HG02970 (cell line): ENCODE results near the gene CXorf58.

Experiments used
- ATAC-seq: cut with Tn5 transposase; IDR thresholded peaks from one replicate; pipeline ENCODE4 v1.9.1; 2021; ENCODE audit warnings: mild to moderate bottlenecking, moderate library complexity, moderate number of reproducible peaks; ENCODE audit not compliant: unreplicated experiment, low FRiP score

Gene CXorf58

DNA sequence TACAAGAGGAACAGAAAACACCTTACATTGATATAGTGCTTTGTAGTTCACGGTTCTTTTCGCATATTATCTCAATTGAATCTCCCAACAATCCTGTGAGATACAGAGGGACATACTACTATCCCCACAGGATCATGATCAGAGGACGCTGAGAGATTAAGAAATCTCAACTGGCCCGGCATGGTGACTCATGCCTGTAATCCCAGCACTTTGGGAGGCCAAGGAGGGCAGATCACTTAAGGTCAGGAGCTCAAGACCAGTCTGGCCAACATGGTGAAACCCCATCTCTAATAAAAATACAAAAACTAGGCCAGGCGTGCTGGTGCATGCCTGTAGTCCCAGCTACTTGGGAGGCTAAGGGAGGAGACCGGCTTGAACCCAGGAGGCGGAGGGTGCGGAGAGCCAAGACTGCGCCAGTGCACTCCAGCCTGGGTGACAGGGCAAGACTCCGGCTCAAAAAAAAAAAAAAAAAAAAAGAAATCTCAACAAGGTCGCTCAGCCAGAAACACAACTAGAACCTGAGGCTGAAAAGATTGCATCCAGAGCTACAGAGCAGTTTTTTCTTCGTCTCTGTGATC is 7.5 kb upstream of the CXorf58 start:
- no peak for ATAC-seq

DNA sequence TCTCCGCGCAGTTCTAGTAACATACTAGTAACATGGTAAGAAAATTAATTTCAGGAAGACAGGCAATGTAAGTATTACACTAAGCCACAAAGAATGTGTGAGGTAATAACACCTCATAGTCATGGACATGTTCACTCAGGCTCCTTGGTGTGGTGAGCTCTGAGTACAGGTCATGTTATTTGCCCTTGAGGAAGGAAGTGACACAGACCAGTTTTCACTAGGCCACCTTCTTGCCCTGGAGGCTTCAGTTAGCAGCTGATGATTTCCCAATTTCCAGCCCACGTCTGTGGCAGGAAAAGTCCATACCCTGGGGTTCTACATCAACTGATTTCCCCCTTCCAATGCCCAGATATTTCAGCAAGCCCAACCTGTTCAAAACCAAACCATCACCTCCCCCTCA is 6.7 kb upstream of the CXorf58 start:
- ATAC-seq = no peak

GRCh38 chrX:23901805-23902204 is 6.0 kb upstream of the CXorf58 start:
- no peak for ATAC-seq

GRCh38 chrX:23902419-23902818 is 5.4 kb upstream of the CXorf58 start:
- no peak for ATAC-seq

DNA sequence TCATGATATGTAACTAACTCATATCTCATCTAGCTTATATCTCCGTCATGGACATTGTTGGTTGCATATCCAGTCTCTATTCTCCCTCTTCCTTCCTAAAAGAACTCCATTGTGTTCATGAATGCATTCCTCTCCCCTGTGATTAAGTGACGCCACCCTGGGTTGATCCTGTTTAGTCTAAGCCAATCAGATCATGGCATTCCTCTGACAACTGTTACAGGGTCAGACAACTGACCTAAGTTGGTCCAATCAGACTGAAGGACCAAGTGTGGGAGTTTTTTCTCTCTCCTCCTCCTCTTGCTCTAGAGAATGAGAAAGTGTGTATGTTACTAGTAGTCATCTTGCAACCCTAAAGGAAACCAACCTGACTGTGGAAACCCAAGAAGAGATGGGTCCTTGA is 3.7 kb upstream of the CXorf58 start:
- ATAC-seq = no peak

- no peak for ATAC-seq
Observed at GRCh38 chrX:23907111-23907497, 702 bp upstream of the CXorf58 start.

DNA sequence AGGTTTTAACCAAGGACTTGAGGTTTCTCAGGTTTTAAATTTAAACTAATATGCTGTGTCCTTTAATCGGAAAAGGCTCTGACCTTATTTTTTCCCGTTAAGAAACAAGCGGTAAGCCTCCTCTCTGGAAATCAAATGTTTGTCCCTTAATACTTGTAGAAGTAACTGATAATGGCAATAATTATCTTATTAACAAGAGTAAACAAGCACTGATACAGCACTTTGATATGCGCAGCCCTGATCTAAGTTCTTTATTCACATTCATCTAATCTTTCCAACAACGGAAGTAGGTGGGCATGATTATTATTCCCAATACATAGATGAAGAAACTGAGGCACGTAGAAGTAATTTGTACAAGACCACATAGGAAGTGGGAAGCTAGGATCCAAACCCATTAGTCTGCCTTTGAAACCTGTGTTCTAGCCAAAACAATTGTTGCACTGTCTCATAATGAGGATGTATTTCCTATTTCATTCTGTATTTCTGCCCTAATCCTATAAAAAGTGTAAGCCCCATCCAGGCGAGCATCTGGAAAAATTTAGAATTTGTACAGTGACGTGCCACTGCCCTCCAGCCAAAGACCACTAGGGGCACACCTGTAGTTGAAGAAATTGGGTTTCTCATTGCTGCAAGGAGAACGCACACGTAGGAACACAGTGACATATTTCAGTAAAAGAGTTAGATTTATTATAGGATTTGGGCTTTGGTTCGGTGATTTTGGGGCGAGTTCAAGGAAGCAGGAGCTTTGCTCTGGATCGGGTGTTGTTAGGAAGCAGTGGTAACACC is 606 bp downstream of the CXorf58 start:
- ATAC-seq = no peak

- ATAC-seq = no peak
Observed at GRCh38 chrX:23911126-23911835, 3.5 kb downstream of the CXorf58 start.

DNA sequence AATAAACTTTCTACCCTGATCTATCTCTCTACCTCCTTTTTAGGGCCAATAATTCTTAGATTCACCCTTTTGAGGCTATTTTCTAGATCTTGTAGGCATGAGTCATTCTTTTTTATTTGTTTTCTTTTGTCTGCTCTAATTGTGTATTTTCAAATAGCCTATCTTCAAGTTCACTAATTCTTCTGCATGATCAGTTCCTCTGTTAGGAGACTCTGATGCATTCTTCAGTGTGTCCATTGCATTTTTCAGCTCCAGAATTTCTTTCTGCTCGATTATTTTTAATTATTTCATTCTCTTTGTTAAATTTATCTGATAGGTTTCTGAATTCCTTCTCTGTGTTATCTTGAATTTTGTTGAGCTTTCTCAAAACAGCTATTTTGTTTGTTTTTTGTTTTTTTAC is 11.3 kb downstream of the CXorf58 start:
- ATAC-seq = no peak

DNA sequence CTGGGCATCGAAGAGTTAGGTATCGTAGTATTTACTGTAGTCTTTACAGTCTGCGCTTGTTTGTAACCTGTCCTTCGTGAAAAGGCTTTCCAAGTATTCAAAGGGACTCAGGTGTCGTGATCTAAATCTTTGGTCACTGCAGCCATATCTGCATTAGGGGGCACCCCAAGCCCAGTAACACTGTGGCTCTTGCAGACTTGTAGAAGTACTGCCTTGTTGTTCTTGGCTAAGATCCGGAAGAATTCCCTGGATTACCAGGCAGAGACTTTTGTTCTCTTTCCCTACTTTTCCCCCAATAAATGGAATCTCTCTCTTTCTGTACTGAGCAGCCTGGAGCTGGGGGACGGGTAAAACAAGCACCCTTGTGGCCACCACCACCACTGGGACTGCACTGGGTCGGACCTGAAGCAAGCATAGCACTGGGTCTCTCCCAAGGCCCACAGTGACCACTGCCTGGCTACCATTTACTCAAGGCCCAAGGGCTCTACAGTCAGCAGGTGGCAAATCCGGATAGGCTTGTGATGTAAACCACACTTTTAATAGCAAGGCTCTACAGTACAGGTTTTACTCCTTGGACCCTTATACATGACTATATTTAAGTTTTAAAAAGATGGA is 12.0 kb downstream of the CXorf58 start:
- no peak for ATAC-seq

DNA sequence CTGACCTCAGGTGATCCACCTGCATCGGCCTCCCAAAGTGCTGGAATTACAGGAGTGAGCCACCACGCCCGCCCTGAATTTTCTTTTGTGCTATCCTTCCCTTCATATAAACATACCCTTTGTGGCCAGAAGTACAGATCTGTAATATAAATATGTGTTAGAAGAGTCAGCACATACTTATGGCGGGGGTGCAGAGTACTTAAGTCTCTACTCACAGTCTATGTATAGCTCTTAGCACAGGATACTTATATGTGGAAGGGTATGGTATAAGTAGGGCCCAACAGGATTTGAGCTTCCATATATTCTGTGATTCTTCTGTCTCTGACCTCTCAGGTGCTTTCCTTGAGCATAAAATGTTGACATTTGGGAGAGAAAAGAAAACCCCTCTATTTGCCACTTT is 18.2 kb downstream of the CXorf58 start:
- no peak for ATAC-seq

- ATAC-seq = no peak
Observed at GRCh38 chrX:23930894-23931604, 23.2 kb downstream of the CXorf58 start.

- ATAC-seq = no peak
Observed at GRCh38 chrX:23932046-23932445, 24.2 kb downstream of the CXorf58 start.

GRCh38 chrX:23935106-23935505 is 27.3 kb downstream of the CXorf58 start:
- no peak for ATAC-seq

GRCh38 chrX:23936180-23936579 is 28.4 kb downstream of the CXorf58 start:
- ATAC-seq = no peak

GRCh38 chrX:23937100-23937499 is 29.3 kb downstream of the CXorf58 start:
- ATAC-seq = no peak

DNA sequence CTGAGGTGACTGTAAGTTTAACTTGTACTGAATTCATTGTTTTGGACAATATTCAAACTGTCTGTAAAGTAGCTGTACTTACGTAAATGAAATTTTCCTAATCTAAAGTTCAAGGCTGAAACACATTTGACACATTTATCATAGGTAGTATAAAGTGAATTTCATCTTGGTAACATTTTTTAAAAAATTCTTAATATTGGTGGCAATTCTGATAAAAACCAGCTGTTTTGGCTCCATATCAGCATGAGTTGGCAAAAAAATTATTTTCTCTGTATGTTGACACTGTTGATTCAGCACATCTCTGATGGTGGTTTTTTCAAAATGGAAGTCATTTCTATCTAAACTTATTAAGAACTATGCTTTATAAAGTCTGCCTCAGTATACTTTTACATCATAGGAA is 30.9 kb downstream of the CXorf58 start:
- no peak for ATAC-seq

GRCh38 chrX:23939203-23939602 is 31.4 kb downstream of the CXorf58 start:
- ATAC-seq = no peak

- ATAC-seq = no peak
Observed at GRCh38 chrX:23944234-23944633, 36.4 kb downstream of the CXorf58 start.

GRCh38 chrX:23945206-23945605 is 37.4 kb downstream of the CXorf58 start:
- ATAC-seq = no peak

GRCh38 chrX:23952391-23952790 is 44.6 kb downstream of the CXorf58 start:
- ATAC-seq = no peak
